Right lobe of liver (tissue), 6 donors: Measurements from ENCODE around the gene RNASEH2A. TPM values are rescaled to one million over a fixed set of nuclear protein-coding genes. Genes with fewer than 3 reads are reported as not detected.
A peak's percentile ranks its signal among the peaks of the same experiment; 100 is the strongest.

ENCODE experiments used
- ATAC-seq, 4 donors: fragments of 200-7000 bp; cut with Tn5 transposase; one replicate each; pipeline ENCODE4 v1.9.1; 2020; ENCODE audit warnings: mild to moderate bottlenecking in 4 of 4, moderate library complexity in 4 of 4
- DNase-seq, 3 donors: peaks; one replicate each; pipeline ENCODE4 v3.0.0-alpha.2; 2020
- H3K27ac ChIP-seq, 3 donors: fragments of 200-600 bp; one replicate each; pipeline ENCODE4 v1.8.0; 2022
- H3K27me3 ChIP-seq, 2 donors: fragments of 200-600 bp; one replicate each; pipeline ENCODE4 v1.8.0; 2022
- H3K36me3 ChIP-seq, 4 donors: fragments of 200-600 bp; sonication (generic) in 1 of 4; one replicate each; pipeline versions ENCODE4 v1.5.1 to v1.8.0; 2017 to 2022; ENCODE audit warnings: control low read depth in 1 of 4
- H3K4me1 ChIP-seq, 4 donors: fragments of 200-600 bp; sonication (generic) in 1 of 4; one replicate each; pipeline versions ENCODE4 v1.5.1 to v1.8.0; 2017 to 2022; ENCODE audit warnings: control low read depth in 1 of 4
- H3K4me3 ChIP-seq, 3 donors: fragments of 200-600 bp; one replicate each; pipeline ENCODE4 v1.8.0; 2022
- H3K9me3 ChIP-seq, 4 donors: fragments of 200-600 bp; sonication (generic) in 1 of 4; one replicate each; pipeline versions ENCODE4 v1.5.1 to v1.8.0; 2017 to 2022; ENCODE audit warnings: control low read depth in 1 of 4
- CTCF ChIP-seq, 4 donors: fragments of 200-600 bp in 3 of 4; fragments of 450-650 bp in 1 of 4; IDR thresholded peaks; one replicate each; pipeline versions ENCODE4 v1.5.1 to v1.8.0; 2016 to 2022; ENCODE audit warnings: antibody characterized with exemption in 4 of 4, mild to moderate bottlenecking in 2 of 4
- POLR2A ChIP-seq: fragments of 450-650 bp; IDR thresholded peaks from one replicate; pipeline ENCODE4 v1.6.1; 2017; ENCODE audit warnings: antibody characterized with exemption, mild to moderate bottlenecking
- WGBS: methylation state at CpG from one replicate; pipeline ENCODE4 v1.1.6; 2018; ENCODE audit warnings: low coverage, low lambda C conversion rate; ENCODE audit not compliant: insufficient coverage; ENCODE audit errors: missing lambda C conversion rate; 5-methylcytosine and 5-hydroxymethylcytosine counted together
- intact Hi-C, 2 donors: fragments of 100-400 bp; cut with DNase I; formaldehyde crosslinking; loops; one replicate each; pipeline versions ENCODE4 v1.11.2 to v1.14.1; 2022
- microRNA-seq, 2 donors: library from miRNA; unstranded; fragments of <30 nt; microRNA quantifications; one replicate each; pipeline ENCODE4, GENCODE V29; 2019 to 2020
- small RNA-seq, 2 experiments: library from RNA; depleted of rRNA; stranded (forward); fragments of <200 nt; gene quantifications; one replicate each; pipeline ENCODE3, GENCODE V24; 2016
- total RNA-seq, 6 experiments: library from RNA; depleted of rRNA in 2 of 6; stranded (reverse); fragments of >200 nt in 2 of 6; fragmentation: NEBNext Ultra II Directional in 3 of 6; extraction: Animal tissue kit (Norgen Biotek cat#: 25700) in 3 of 6; gene quantifications; one replicate each; pipeline versions ENCODE4 v1.1.0 to v1.2.4, GENCODE V29; 2016 to 2023
- donor health status: DM: no; HTN: yes; CAD: no.
- donor health status: DM: no; HTN: no; CAD: no.
- donor health status: DM: no; HTN: no; CAD: no.
- donor health status: DM: no; HTN: yes; CAD: no.
- donor health status: DM: no; HTN: yes; CAD: no.

RNASEH2A gene
- total RNA-seq, 6 experiments from 2014 or later = 2.1 to 7.1 (median 3.7) TPM

DNA sequence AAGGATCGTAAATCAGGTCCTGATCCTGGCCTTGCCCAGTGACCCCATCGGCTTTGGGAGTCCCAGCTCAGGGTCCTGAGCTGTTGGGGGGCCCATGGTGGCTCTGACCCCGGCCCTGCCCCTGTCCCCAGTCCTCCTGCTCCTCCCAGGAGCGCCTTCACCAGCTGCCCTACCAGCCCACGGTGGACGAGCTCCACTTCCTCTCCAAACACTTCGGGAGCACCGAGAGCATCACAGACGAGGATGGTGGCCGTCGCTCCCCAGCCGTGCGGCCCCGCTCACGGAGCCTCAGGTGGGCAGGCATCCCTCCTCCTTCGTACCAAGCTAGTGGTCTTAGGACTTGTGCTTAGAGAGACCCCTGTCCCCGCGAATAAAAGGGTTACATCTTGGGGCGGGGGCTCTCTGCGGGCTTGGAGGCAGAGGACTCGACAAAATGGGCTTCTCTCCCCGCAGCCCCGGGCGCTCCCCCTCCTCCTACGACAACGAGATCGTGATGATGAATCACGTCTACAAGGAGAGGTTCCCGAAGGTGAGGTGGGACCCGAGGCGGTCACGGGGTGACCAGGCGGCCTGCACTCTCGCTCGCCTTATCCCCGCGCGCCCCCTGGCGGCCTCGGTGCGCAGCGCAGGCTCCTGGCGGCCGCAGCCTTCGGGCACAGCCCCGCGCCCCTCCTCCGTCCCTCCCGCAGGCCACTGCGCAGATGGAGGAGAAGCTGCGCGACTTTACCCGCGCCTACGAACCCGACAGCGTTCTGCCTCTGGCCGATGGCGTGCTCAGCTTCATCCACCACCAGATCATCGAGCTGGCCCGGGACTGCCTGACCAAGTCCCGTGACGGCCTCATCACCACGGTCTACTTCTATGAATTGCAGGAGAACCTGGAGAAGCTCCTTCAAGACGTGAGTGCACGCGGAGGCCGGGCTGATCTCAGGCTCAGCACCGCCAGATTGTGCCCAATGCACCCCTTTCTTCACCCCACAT lies 41.1 kb downstream of the RNASEH2A start:
- Histone ChIP-seq H3K9me3 (no peaks in the 10 kb centered on the region), H3K4me3 (no peak overlapping the region), H3K27me3 (no peaks in the 10 kb centered on the region), H3K27ac (no peak overlapping the region), H3K36me3 (no peaks in the 10 kb centered on the region), H3K4me1 (peaks cover 0 to 7% (median 0%) of the 10 kb centered on the region in 4 donors)
- intact Hi-C loops = loop anchor here (10.0 kb wide), 2 partner anchors 83 to 283 kb away; no protein-coding TSS in a partner anchor
- DNase-seq = peak; percentile 83 to 85 (median 84)
- TF ChIP-seq POLR2A = no peak
- TF ChIP-seq CTCF (IDR thresholded peaks at IDR 0.05) = peak; percentile 97 to 100 (median 99)
- ATAC-seq = peak; percentile 97 to 100 (median 99)
- 2% methylated on average over 33 of the region's 69 CpGs for WGBS

- Histone ChIP-seq H3K4me1 (no peaks in the 10 kb centered on the region), H3K9me3 (no peaks in the 10 kb centered on the region), H3K36me3 (no peaks in the 10 kb centered on the region), H3K27me3 (no peaks in the 10 kb centered on the region), H3K27ac (no peak overlapping the region), H3K4me3 (no peak overlapping the region)
- DNase-seq = no peak
- 52% methylated on average over 1 of the region's 1 CpG for WGBS
- no peak for ATAC-seq
- intact Hi-C loops = no loop called here
- TF ChIP-seq POLR2A (no peak), CTCF (IDR thresholded peaks at IDR 0.05) (no peak)
These were observed 50.3 kb downstream of the RNASEH2A start for GRCh38 chr19:12856653-12857052.

GRCh38 chr19:12858041-12858928 lies 51.9 kb downstream of the RNASEH2A start:
- Histone ChIP-seq H3K27me3 (no peaks in the 10 kb centered on the region), H3K4me3 (no peak overlapping the region), H3K27ac (no peak overlapping the region), H3K4me1 (no peaks in the 10 kb centered on the region), H3K36me3 (no peaks in the 10 kb centered on the region), H3K9me3 (no peaks in the 10 kb centered on the region)
- 82% methylated on average over 13 of the region's 35 CpGs for WGBS
- TF ChIP-seq POLR2A (no peak), CTCF (IDR thresholded peaks at IDR 0.05) (no peak)
- intact Hi-C loops = no loop called here
- ATAC-seq = no peak
- no peak for DNase-seq

DNA sequence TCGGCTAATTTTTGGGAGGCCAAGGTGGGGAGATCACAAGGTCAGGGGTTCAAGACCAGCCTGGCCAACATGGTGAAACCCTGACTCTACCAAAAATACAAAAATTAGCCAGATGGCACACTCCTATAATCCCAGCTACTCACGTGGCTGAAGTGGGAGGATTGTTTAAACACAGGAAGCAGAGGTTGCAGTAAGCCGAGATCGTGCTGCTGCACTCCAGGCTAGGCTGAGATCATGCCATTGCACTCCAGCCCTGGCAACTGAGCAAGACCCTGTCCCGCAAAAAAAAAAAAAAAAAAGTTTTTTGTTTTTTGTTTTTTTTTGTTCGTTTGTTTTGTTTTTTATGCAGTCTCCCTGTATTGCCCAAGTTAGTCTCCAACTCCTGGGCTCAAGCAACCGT lies 53.2 kb downstream of the RNASEH2A start:
- Histone ChIP-seq H3K4me1 (no peaks in the 10 kb centered on the region), H3K27me3 (no peaks in the 10 kb centered on the region), H3K9me3 (no peaks in the 10 kb centered on the region), H3K27ac (no peak overlapping the region), H3K36me3 (no peaks in the 10 kb centered on the region), H3K4me3 (no peak overlapping the region)
- DNase-seq = no peak
- ATAC-seq = no peak
- TF ChIP-seq POLR2A = no peak
- no peak for TF ChIP-seq CTCF (IDR thresholded peaks at IDR 0.05)
- intact Hi-C loops = no loop called here
- 33% methylated on average over 7 of the region's 7 CpGs for WGBS

Small RNAs within 50 kb of the gene (microRNA-seq; reads per million reads assigned to microRNA genes)
- gene MIR5684 (0 reads per million in 2 donors), gene MIR6794 (0 reads per million in 2 donors)

Small RNAs within 50 kb of the gene (small RNA-seq; reads per million reads assigned to genes)
- gene MIR5684 (0 reads per million in 2 experiments), gene MIR6794 (0 reads per million in 2 experiments)

Other genes with a start within 250 kb of the RNASEH2A start
- 1 to 10 TPM; 3.6 to 7.0 (median 4.3) TPM for gene ZNF490, start 195.8 kb upstream of the RNASEH2A start, total RNA-seq
- 10 to 100 TPM in 1 of 6 experiments, 1 to 10 TPM in 5; 5.5 to 10.7 (median 7.8) TPM for gene ZNF791, start 195.7 kb upstream of the RNASEH2A start, total RNA-seq
- 10 to 100 TPM; 32.7 to 76.5 (median 53.6) TPM for gene MAN2B1, start 139.8 kb upstream of the RNASEH2A start, total RNA-seq
- 1 to 10 TPM; 2.5 to 6.2 (median 4.2) TPM for gene WDR83, start 139.8 kb upstream of the RNASEH2A start, total RNA-seq
- 10 to 100 TPM; 29.5 to 60.5 (median 45.8) TPM for gene DHPS, start 124.7 kb upstream of the RNASEH2A start, total RNA-seq
- gene GNG14, start 118.6 kb upstream of the RNASEH2A start, total RNA-seq = not detected
- 1 to 10 TPM; 1.6 to 4.9 (median 2.6) TPM for gene FBXW9, start 110.0 kb upstream of the RNASEH2A start, total RNA-seq
- gene TNPO2, start 82.7 kb upstream of the RNASEH2A start, total RNA-seq = 10 to 100 TPM; 14.8 to 28.7 (median 19.6) TPM
- gene TRIR, start 71.9 kb upstream of the RNASEH2A start, total RNA-seq = 100 to 1,000 TPM in 4 of 6 experiments, 10 to 100 TPM in 2; 69.8 to 244 (median 106) TPM
- gene GET3, start 69.1 kb upstream of the RNASEH2A start, total RNA-seq = 10 to 100 TPM; 22.3 to 35.8 (median 25.8) TPM
- gene BEST2, start 54.8 kb upstream of the RNASEH2A start, total RNA-seq = not detected
- gene HOOK2, start 31.0 kb upstream of the RNASEH2A start, total RNA-seq = 10 to 100 TPM; 16.6 to 34.5 (median 17.6) TPM
- 100 to 1,000 TPM in 2 of 6 experiments, 10 to 100 TPM in 4; 10.2 to 378 (median 66.0) TPM for gene JUNB, start 15.1 kb upstream of the RNASEH2A start, total RNA-seq
- gene PRDX2, start 4.8 kb upstream of the RNASEH2A start, total RNA-seq = 100 to 1,000 TPM; 164 to 466 (median 202) TPM
- gene THSD8, start 4.5 kb upstream of the RNASEH2A start, total RNA-seq = 1 to 10 TPM in 3 of 6 experiments, under 1 TPM in 2, not detected in 1; 0.62 to 2.0 (median 1.2) TPM
- gene RTBDN, start 28.0 kb downstream of the RNASEH2A start, total RNA-seq = not detected
- under 1 TPM in 4 of 6 experiments, not detected in 2; 0.06 to 0.49 (median 0.34) TPM for gene MAST1, start 31.9 kb downstream of the RNASEH2A start, total RNA-seq
- gene DNASE2, start 74.9 kb downstream of the RNASEH2A start, total RNA-seq = 10 to 100 TPM; 18.2 to 36.3 (median 26.8) TPM
- gene KLF1, start 80.6 kb downstream of the RNASEH2A start, total RNA-seq = 1 to 10 TPM in 1 of 6 experiments, under 1 TPM in 2, not detected in 3; 0.32 to 1.7 (median 0.44) TPM
- 100 to 1,000 TPM in 1 of 6 experiments, 10 to 100 TPM in 5; 42.2 to 119 (median 59.5) TPM for gene GCDH, start 84.6 kb downstream of the RNASEH2A start, total RNA-seq
- under 1 TPM in 1 of 6 experiments, not detected in 5; 0.18 TPM for gene SYCE2, start 112.7 kb downstream of the RNASEH2A start, total RNA-seq
- 10 to 100 TPM; 22.9 to 46.2 (median 29.0) TPM for gene FARSA, start 127.1 kb downstream of the RNASEH2A start, total RNA-seq
- 1,000 to 10,000 TPM in 3 of 6 experiments, 100 to 1,000 TPM in 3; 771 to 1,471 (median 1,008) TPM for gene CALR, start 132.0 kb downstream of the RNASEH2A start, total RNA-seq
- 10 to 100 TPM; 37.8 to 69.0 (median 52.9) TPM for gene RAD23A, start 139.3 kb downstream of the RNASEH2A start, total RNA-seq
- 10 to 100 TPM in 3 of 6 experiments, 1 to 10 TPM in 3; 7.7 to 29.3 (median 10.0) TPM for gene GADD45GIP1, start 150.6 kb downstream of the RNASEH2A start, total RNA-seq
- gene DAND5, start 163.0 kb downstream of the RNASEH2A start, total RNA-seq = not detected
- 10 to 100 TPM; 20.3 to 40.0 (median 26.7) TPM for gene NFIX, start 188.9 kb downstream of the RNASEH2A start, total RNA-seq